ENCODE data around the gene CCDC6. TPM values are rescaled to one million over a fixed set of nuclear protein-coding genes. Genes with fewer than 3 reads are reported as not detected.
A peak's percentile ranks its signal among the peaks of the same experiment; 100 is the strongest.

CCDC6 gene
- total RNA-seq, 3 donors from 2014 or later = 40.0 to 44.3 (median 40.9) TPM

GRCh38 chr10:59865101-59865500 is 41.3 kb downstream of the CCDC6 start:
- ATAC-seq (peak in 1 of 2 donors; percentile 10), DNase-seq (no peak)
- Mint-ChIP-seq H3K4me1 (ENCODE audit: low read depth) (peaks cover 60% of the 10 kb centered on the region), H3K36me3 (ENCODE audit: insufficient read depth) (peaks cover 8% of the 10 kb centered on the region), H3K27me3 (ENCODE audit: low read depth) (no peaks in the 10 kb centered on the region), H3K9me3 (no peaks in the 10 kb centered on the region), H3K4me3 (peak overlapping the region; percentile 1)

GRCh38 chr10:59864141-59864962 is 42.0 kb downstream of the CCDC6 start:
- DNase-seq = no peak
- Mint-ChIP-seq H3K4me3 (no peak overlapping the region), H3K36me3 (ENCODE audit: insufficient read depth) (peaks cover 8% of the 10 kb centered on the region), H3K9me3 (no peaks in the 10 kb centered on the region), H3K27me3 (ENCODE audit: low read depth) (no peaks in the 10 kb centered on the region), H3K4me1 (ENCODE audit: low read depth) (peaks cover 56% of the 10 kb centered on the region)
- peak; percentile 83 to 85 for ATAC-seq

GRCh38 chr10:59859570-59859969 is 46.8 kb downstream of the CCDC6 start:
- Mint-ChIP-seq H3K4me1 (ENCODE audit: low read depth) (peaks cover 37% of the 10 kb centered on the region), H3K4me3 (no peak overlapping the region), H3K9me3 (no peaks in the 10 kb centered on the region), H3K27me3 (ENCODE audit: low read depth) (no peaks in the 10 kb centered on the region), H3K36me3 (ENCODE audit: insufficient read depth) (peaks cover 13% of the 10 kb centered on the region)
- ATAC-seq (no peak), DNase-seq (no peak)

GRCh38 chr10:59857921-59858320 is 48.4 kb downstream of the CCDC6 start:
- DNase-seq = no peak
- Mint-ChIP-seq H3K36me3 (ENCODE audit: insufficient read depth) (peaks cover 20% of the 10 kb centered on the region), H3K9me3 (no peaks in the 10 kb centered on the region), H3K4me3 (no peak overlapping the region), H3K4me1 (ENCODE audit: low read depth) (peaks cover 45% of the 10 kb centered on the region), H3K27me3 (ENCODE audit: low read depth) (no peaks in the 10 kb centered on the region)
- no peak for ATAC-seq

GRCh38 chr10:59857049-59857448 is 49.3 kb downstream of the CCDC6 start:
- peaks cover 28% of the 10 kb centered on the region for H3K36me3 Mint-ChIP-seq (ENCODE audit: insufficient read depth)
- ATAC-seq (no peak), DNase-seq (no peak)
- H3K4me1 Mint-ChIP-seq (ENCODE audit: low read depth) = peaks cover 53% of the 10 kb centered on the region
- no peaks in the 10 kb centered on the region for H3K27me3 Mint-ChIP-seq (ENCODE audit: low read depth)
- H3K9me3 Mint-ChIP-seq = no peaks in the 10 kb centered on the region
- H3K4me3 Mint-ChIP-seq = no peak overlapping the region

- Mint-ChIP-seq H3K9me3 (no peaks in the 10 kb centered on the region), H3K36me3 (ENCODE audit: insufficient read depth) (peaks cover 27% of the 10 kb centered on the region), H3K4me3 (no peak overlapping the region), H3K27me3 (ENCODE audit: low read depth) (no peaks in the 10 kb centered on the region), H3K4me1 (ENCODE audit: low read depth) (peaks cover 51% of the 10 kb centered on the region)
- no peak for DNase-seq
- no peak for ATAC-seq
Measured at GRCh38 chr10:59856104-59856503, 50.3 kb downstream of the CCDC6 start.

- ATAC-seq (no peak), DNase-seq (no peak)
- Mint-ChIP-seq H3K4me1 (ENCODE audit: low read depth) (peaks cover 47% of the 10 kb centered on the region), H3K36me3 (ENCODE audit: insufficient read depth) (peaks cover 31% of the 10 kb centered on the region), H3K4me3 (no peak overlapping the region), H3K27me3 (ENCODE audit: low read depth) (no peaks in the 10 kb centered on the region), H3K9me3 (no peaks in the 10 kb centered on the region)
Measured at GRCh38 chr10:59854571-59854970, 51.8 kb downstream of the CCDC6 start.

- no peak for DNase-seq
- Mint-ChIP-seq H3K4me1 (ENCODE audit: low read depth) (peaks cover 37% of the 10 kb centered on the region), H3K4me3 (no peak overlapping the region), H3K27me3 (ENCODE audit: low read depth) (no peaks in the 10 kb centered on the region), H3K36me3 (ENCODE audit: insufficient read depth) (peaks cover 37% of the 10 kb centered on the region), H3K9me3 (no peaks in the 10 kb centered on the region)
- ATAC-seq = no peak
Measured at GRCh38 chr10:59852670-59853069, 53.7 kb downstream of the CCDC6 start.

- DNase-seq (no peak), ATAC-seq (no peak)
- Mint-ChIP-seq H3K27me3 (ENCODE audit: low read depth) (no peaks in the 10 kb centered on the region), H3K36me3 (ENCODE audit: insufficient read depth) (peaks cover 42% of the 10 kb centered on the region), H3K4me1 (ENCODE audit: low read depth) (peaks cover 35% of the 10 kb centered on the region), H3K4me3 (no peak overlapping the region), H3K9me3 (no peaks in the 10 kb centered on the region)
Measured at GRCh38 chr10:59851864-59852263, 54.5 kb downstream of the CCDC6 start.

- DNase-seq (no peak), ATAC-seq (no peak)
- Mint-ChIP-seq H3K4me1 (ENCODE audit: low read depth) (peaks cover 16% of the 10 kb centered on the region), H3K27me3 (ENCODE audit: low read depth) (no peaks in the 10 kb centered on the region), H3K4me3 (no peak overlapping the region), H3K9me3 (no peaks in the 10 kb centered on the region), H3K36me3 (ENCODE audit: insufficient read depth) (peaks cover 47% of the 10 kb centered on the region)
Measured at GRCh38 chr10:59847888-59848287, 58.5 kb downstream of the CCDC6 start.

GRCh38 chr10:59847326-59847725 is 59.0 kb downstream of the CCDC6 start:
- no peak for DNase-seq
- Mint-ChIP-seq H3K9me3 (no peaks in the 10 kb centered on the region), H3K36me3 (ENCODE audit: insufficient read depth) (peaks cover 44% of the 10 kb centered on the region), H3K4me3 (no peak overlapping the region), H3K27me3 (ENCODE audit: low read depth) (no peaks in the 10 kb centered on the region), H3K4me1 (ENCODE audit: low read depth) (peaks cover 10% of the 10 kb centered on the region)
- ATAC-seq = no peak

GRCh38 chr10:59844436-59844835 is 61.9 kb downstream of the CCDC6 start:
- Mint-ChIP-seq H3K9me3 (no peaks in the 10 kb centered on the region), H3K36me3 (ENCODE audit: insufficient read depth) (peaks cover 44% of the 10 kb centered on the region), H3K4me3 (no peak overlapping the region), H3K4me1 (ENCODE audit: low read depth) (peaks cover 5% of the 10 kb centered on the region), H3K27me3 (ENCODE audit: low read depth) (no peaks in the 10 kb centered on the region)
- ATAC-seq = no peak
- no peak for DNase-seq

GRCh38 chr10:59843748-59844147 is 62.6 kb downstream of the CCDC6 start:
- no peaks in the 10 kb centered on the region for H3K9me3 Mint-ChIP-seq
- H3K4me3 Mint-ChIP-seq = no peak overlapping the region
- DNase-seq (no peak), ATAC-seq (no peak)
- H3K4me1 Mint-ChIP-seq (ENCODE audit: low read depth) = peaks cover 5% of the 10 kb centered on the region
- H3K27me3 Mint-ChIP-seq (ENCODE audit: low read depth) = no peaks in the 10 kb centered on the region
- H3K36me3 Mint-ChIP-seq (ENCODE audit: insufficient read depth) = peaks cover 46% of the 10 kb centered on the region

- no peak for DNase-seq
- Mint-ChIP-seq H3K4me1 (ENCODE audit: low read depth) (peaks cover 18% of the 10 kb centered on the region), H3K4me3 (no peak overlapping the region), H3K9me3 (no peaks in the 10 kb centered on the region), H3K27me3 (ENCODE audit: low read depth) (no peaks in the 10 kb centered on the region), H3K36me3 (ENCODE audit: insufficient read depth) (peaks cover 36% of the 10 kb centered on the region)
- ATAC-seq = no peak
Measured at GRCh38 chr10:59839576-59839975, 66.8 kb downstream of the CCDC6 start.

GRCh38 chr10:59838085-59838789 is 68.1 kb downstream of the CCDC6 start:
- H3K4me1 Mint-ChIP-seq (ENCODE audit: low read depth) = peaks cover 25% of the 10 kb centered on the region
- no peak overlapping the region for H3K4me3 Mint-ChIP-seq
- peaks cover 30% of the 10 kb centered on the region for H3K36me3 Mint-ChIP-seq (ENCODE audit: insufficient read depth)
- no peaks in the 10 kb centered on the region for H3K27me3 Mint-ChIP-seq (ENCODE audit: low read depth)
- no peak for ATAC-seq
- no peak for DNase-seq
- no peaks in the 10 kb centered on the region for H3K9me3 Mint-ChIP-seq

Measured in activated T-cell treated with anti-CD3 and anti-CD28 coated beads, Interleukin-2, amount 50 U/mL, for 4 hours (primary cell).